Epithelial cell of proximal tubule (primary cell): ENCODE data around the gene KRT37. TPM values are rescaled to one million over a fixed set of nuclear protein-coding genes. Genes with fewer than 3 reads are reported as not detected.

Experiments used
- DNase-seq: peaks from one replicate; pipeline ENCODE4 v3.0.0-alpha.2; 2011; ENCODE audit warnings: low read depth
- H3K4me3 ChIP-seq: 2 replicates; pipeline ENCODE4 v1.5.1; 2011; ENCODE audit warnings: low read depth, mild to moderate bottlenecking, low read length
- CTCF ChIP-seq: conservative IDR thresholded peaks from 2 replicates; pipeline ENCODE4 v1.5.1; 2012; ENCODE audit warnings: low read depth, mild to moderate bottlenecking, low read length
- total RNA-seq: library from RNA; depleted of rRNA; stranded (reverse); fragments of >200 nt; gene quantifications from 2 replicates; pipeline ENCODE4 v1.2.3, GENCODE V29; 2015

The KRT37 gene
- not detected in 2 replicates for total RNA-seq

- TF ChIP-seq CTCF = no peak
- DNase-seq = no peak
- H3K4me3 ChIP-seq = no peak within 1 kb of the TSS
Observed at GRCh38 chr17:41424111-41424635, at the start of gene KRT37. Gene KRT37, minus strand, starts transcription at chr17:41424585. Its CDS starts 62 bp downstream, at chr17:41424523.

GRCh38 chr17:41468346-41468745 lies 44.0 kb upstream of the KRT37 start:
- H3K4me3 ChIP-seq = no peak overlapping the region
- no peak for TF ChIP-seq CTCF
- no peak for DNase-seq

- DNase-seq = no peak
- H3K4me3 ChIP-seq = no peak overlapping the region
- TF ChIP-seq CTCF = no peak
Observed at GRCh38 chr17:41467561-41467960, 43.2 kb upstream of the KRT37 start.

GRCh38 chr17:41466988-41467387 lies 42.6 kb upstream of the KRT37 start, which contains the start of gene KRT32:
Gene KRT32, minus strand, starts transcription at chr17:41467386. Its CDS starts 61 bp downstream, at chr17:41467325.
- no peak for DNase-seq
- no peak within 1 kb of the TSS for H3K4me3 ChIP-seq
- no peak for TF ChIP-seq CTCF

- no peak for TF ChIP-seq CTCF
- DNase-seq = peak; percentile 85
- H3K4me3 ChIP-seq = no peak overlapping the region
Observed at GRCh38 chr17:41464682-41465081, 40.3 kb upstream of the KRT37 start.

GRCh38 chr17:41464173-41464572 lies 39.8 kb upstream of the KRT37 start:
- no peak overlapping the region for H3K4me3 ChIP-seq
- no peak for TF ChIP-seq CTCF
- no peak for DNase-seq

GRCh38 chr17:41463746-41464145 lies 39.4 kb upstream of the KRT37 start:
- TF ChIP-seq CTCF = no peak
- no peak overlapping the region for H3K4me3 ChIP-seq
- no peak for DNase-seq
